ENCODE measurements around the gene GLB1L.

Gene GLB1L

GRCh38 chr2:219221957-219222518 lies 23.2 kb downstream of the GLB1L start:
- no peak for DNase-seq (ENCODE audit: low read depth)

DNA sequence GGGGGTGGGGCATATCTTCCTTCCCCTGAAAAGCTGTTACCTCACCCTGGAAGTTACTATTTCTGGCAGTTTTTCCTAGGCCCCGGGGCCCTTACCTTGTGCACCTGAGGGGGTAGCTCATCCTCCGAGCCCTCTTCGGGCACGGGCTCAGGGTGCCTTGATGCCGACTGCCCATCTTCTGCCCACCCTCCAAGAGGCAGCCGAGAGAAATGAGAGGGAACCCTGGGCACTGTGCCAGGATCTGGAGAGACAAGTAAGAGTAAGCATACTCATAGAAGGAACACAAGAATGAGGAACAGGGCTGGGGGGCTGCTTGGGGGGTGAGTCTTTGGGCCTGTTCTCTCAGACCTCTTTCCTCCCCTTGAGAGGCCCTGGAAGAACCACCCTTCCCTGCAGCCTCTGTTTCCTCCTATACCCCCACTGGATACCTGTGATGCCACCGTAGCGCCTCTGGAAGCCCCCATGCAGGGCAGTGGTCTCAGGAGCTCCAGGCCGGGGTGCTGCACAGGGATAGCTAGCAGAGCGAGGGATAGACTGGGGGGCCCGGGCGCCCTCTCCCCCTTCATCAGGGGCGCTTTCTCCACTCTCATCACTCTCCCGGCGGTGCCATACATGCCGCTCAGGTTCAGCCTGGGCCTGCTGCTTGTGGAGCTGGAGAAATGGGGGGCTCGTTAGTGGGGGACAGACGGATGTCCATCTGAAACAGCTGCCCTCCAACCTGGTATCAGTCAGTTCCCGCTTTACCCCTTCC lies 24.4 kb downstream of the GLB1L start:
- DNase-seq (ENCODE audit: low read depth), result no peak

GRCh38 chr2:219219784-219220532 lies 25.3 kb downstream of the GLB1L start:
- DNase-seq (ENCODE audit: low read depth), result no peak

DNA sequence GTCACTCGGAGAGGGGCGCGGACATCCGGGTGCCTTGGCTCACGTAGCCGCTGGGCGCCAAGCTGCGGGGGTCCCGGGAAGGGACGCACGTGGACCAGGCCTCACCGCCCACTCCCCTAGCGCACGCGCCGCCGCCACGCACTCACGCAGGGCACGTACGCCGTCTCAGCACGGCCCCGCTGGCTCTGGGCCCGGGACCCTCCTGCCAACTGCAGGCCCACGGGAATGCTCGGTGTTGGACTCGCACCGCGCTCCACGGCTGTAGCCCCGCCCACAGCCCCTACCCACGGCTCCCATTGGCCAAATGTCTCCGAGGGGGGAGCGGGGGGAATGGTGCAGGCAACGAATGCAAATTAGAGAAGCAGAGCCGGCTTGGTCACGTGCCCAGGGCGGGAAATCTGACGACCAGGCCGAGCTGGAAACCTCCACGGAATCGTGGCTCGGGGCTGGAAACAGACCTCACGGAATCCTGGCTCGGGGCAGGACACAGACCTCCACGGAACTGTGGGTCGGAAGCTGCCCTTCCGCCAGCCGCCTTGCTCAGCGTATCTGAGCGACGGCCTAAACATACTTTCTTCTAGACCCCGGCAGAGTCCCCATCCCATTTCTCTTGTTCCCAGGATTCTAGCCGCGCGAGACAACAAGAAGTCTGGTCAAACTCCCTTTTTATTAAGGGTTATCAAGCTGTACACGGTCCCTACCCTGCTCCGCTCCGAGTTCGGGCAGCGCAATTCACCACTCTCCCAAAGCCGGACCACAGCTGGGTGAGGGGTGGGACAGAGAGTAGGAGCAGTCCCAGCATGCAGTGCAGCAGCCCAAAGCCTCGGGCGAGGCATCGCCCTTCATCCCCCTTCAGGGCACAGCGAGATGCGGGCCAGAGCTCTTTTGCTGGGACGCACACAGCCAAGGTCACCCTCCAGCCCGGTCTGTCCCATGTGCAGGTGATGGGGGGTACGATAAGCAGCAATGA lies 26.2 kb downstream of the GLB1L start, which contains the start of gene ABCB6:
ABCB6 (minus strand) TSS at position 227 of the 970 bp plus-strand sequence. CDS start 285 bp downstream, outside the sequence.
- DNase-seq (ENCODE audit: low read depth), result peak; percentile 92

DNA sequence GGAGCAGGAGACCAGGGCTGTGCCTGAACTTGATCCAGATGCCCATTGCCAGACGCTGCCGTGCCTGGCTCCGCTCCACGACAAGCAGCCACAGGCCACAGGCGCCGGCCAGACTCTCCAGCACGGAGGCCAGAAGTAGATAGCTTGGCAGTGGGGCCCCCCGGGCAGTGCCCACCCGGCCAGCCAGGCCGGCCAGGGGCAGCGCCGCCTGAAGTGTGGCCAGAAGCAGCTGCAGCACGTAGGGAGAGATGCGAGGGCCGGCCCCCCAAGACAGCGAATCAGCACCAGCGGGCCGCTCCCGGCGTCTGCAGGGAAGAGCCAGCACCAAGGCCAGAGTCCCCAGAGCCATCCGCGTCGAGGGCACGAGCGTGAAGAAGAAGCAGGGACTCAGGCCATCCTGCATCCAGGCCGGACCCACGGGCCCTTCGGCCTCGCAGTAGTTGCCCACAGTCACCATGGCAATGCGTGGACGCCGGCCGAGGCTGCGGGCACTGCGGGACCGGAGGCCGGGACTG lies 27.0 kb downstream of the GLB1L start:
- peak; percentile 83 for DNase-seq (ENCODE audit: low read depth)

GRCh38 chr2:219216535-219216915 lies 28.7 kb downstream of the GLB1L start:
- DNase-seq (ENCODE audit: low read depth), result no peak

GRCh38 chr2:219215871-219216534 lies 29.2 kb downstream of the GLB1L start:
- no peak for DNase-seq (ENCODE audit: low read depth)

DNA sequence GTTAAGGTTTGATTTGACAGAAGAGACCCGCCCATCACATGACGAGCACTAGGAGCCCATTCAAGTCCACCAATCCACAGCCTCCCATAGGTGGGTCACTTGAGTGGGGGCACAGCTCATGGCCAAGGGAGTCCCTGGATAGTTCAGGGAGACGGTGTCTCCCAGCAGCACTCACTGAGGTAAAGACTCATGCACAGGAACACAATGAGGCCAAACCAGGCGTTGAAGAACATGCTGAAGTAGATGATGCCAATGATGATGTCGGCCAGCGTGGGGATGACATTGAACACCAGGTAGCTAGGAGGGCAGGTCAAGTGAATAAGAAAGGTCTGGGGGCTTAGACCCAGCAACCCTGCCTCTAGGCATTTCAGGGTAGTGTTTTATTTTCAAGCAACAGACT lies 30.5 kb downstream of the GLB1L start:
- DNase-seq (ENCODE audit: low read depth), result no peak

GRCh38 chr2:219214141-219214540 lies 31.1 kb downstream of the GLB1L start:
- no peak for DNase-seq (ENCODE audit: low read depth)

DNA sequence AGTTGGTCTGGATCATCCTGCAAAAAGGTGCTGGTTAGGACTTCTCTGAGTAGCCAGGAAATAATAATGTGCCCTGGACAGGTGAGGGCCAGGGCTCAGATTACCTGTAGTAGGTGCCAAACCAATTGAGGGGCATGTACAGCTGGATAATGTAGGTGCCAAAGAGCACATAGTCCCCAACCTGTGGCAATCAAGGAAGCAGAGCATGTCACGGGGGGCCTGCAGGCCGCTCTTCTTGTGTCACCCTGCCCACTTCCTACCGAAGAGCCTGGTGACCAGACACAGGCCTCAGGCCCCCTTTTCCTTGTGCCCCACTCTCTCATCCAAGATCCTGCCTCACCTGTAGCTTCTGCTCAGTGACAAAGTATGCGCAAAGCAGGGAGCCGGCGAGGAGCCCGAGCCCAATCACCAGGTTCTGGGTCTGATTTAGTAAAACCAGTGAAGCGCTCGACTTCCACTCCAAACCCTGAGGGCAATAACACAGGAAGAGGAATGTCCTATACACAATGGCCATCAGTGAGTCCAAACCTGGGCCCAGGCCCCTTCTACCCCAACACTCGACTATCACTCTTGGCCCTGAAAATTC lies 31.7 kb downstream of the GLB1L start:
- no peak for DNase-seq (ENCODE audit: low read depth)

GRCh38 chr2:219213026-219213415 lies 32.2 kb downstream of the GLB1L start:
- no peak for DNase-seq (ENCODE audit: low read depth)

GRCh38 chr2:219210886-219211362 lies 34.3 kb downstream of the GLB1L start:
- DNase-seq (ENCODE audit: low read depth), result no peak

GRCh38 chr2:219210196-219210885 lies 34.9 kb downstream of the GLB1L start:
- no peak for DNase-seq (ENCODE audit: low read depth)

DNA sequence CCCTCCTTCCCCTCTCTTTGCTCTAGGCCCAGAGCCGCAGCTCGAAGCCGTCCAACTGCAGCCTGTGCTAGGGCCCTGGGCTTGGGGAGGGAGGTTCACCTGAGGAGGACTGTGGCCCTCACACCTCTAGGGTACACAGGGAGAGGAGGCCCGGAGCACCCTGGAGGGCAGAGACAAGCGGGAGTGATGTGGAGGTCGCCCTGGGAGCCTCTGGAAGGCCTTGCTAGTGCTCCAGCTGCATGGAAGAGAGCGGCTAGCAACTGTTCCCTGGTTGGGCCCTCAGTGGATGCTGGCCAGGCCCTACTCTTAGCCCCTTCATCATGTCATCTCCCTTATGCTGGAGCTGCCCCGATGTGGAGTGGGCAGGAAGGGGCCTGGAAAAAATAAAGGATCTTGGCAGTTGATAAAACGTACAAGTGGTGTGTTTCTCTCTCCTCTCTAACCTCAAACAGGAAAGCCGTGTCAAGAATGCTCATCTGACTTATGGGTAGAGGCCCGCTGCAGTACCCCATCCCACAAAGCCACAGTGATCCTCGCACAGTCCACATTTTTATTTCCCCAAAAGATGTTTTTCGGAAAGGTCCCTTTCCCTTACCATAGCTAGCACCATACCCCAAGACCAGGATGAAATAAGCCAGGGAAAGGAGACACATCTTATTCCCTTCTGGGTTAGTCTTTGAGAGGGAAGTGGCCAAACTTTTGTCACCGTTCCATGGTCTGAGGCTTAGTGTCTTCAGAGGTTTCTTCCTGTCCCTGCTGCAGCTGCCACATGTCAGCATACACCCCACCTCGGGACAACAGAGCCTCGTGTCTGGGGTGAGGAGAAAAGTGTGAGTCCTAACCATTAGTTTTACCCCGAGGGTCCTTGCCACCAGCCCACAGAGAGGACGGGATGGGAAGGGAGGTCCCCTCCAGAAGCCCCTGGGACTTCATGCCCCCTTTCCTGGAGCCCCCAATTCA lies 35.7 kb downstream of the GLB1L start:
- DNase-seq (ENCODE audit: low read depth), result no peak

DNA sequence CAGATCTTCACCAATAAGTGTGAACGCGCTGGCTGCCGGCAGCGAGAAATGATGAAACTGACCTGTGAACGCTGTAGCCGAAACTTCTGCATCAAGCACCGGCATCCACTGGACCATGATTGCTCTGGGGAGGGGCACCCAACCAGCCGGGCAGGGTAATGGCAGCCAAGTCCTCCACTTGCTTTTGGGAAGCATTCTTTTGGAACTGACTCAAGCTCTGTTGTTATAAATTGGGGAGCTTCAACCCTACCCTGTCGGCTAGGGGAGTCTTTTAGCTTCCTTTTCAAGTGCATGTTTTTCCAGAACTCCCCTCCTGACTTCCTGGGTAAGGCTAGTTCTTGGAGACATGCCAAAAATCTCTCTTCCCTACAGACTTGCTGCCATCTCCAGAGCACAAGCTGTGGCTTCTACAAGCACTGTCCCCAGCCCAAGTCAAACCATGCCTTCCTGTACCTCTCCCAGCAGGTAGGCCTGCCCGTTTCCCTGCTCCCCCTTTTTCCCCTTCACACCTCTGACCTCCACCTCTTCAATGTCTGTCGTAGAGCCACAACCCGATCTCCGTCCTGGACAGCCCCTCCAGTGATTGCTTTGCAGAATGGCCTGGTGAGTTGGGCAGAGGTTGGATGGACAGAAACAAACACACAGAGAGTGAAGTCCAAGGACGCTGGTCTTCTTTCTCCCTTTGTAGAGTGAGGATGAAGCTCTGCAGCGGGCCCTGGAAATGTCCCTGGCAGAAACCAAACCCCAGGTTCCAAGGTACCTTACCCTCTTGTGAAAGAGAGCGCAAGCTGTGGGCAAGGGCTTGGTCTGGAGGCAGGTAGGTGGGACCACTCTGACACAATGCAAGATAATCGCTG lies 37.1 kb downstream of the GLB1L start:
- DNase-seq (ENCODE audit: low read depth), result peak; percentile 29

GRCh38 chr2:219207134-219207883 lies 37.9 kb downstream of the GLB1L start:
- no peak for DNase-seq (ENCODE audit: low read depth)
